Heart left ventricle (tissue), 16 donors: ENCODE results near the gene MCTP2. TPM values are rescaled to one million over a fixed set of nuclear protein-coding genes. Genes with fewer than 3 reads are reported as not detected.
A peak's percentile ranks its signal among the peaks of the same experiment; 100 is the strongest.

Experiments
- ATAC-seq, 4 donors: fragments of 200-7000 bp; cut with Tn5 transposase; one replicate each; pipeline ENCODE4 v1.9.1; 2020 to 2022; ENCODE audit warnings: moderate library complexity in 4 of 4, mild to moderate bottlenecking in 3 of 4, moderate number of reproducible peaks in 1 of 4
- DNase-seq, 5 donors: peaks; one replicate each; pipeline ENCODE4 v3.0.0-alpha.2; 2020
- H3K27ac ChIP-seq, 12 donors: fragments of 200-600 bp; sonication (generic) in 4 of 12; one replicate each; pipeline versions ENCODE4 v1.5.0 to v1.8.0; 2016 to 2022; ENCODE audit warnings: mild to moderate bottlenecking in 2 of 12
- H3K27me3 ChIP-seq, 9 donors: fragments of 200-600 bp; sonication (generic) in 2 of 9; one replicate each; pipeline versions ENCODE4 v1.5.1 to v1.8.0; 2016 to 2022; ENCODE audit warnings: mild to moderate bottlenecking in 3 of 9
- H3K36me3 ChIP-seq, 9 donors: fragments of 200-600 bp; sonication (generic) in 2 of 9; one replicate each; pipeline versions ENCODE4 v1.5.0 to v1.8.0; 2018 to 2022; ENCODE audit warnings: mild to moderate bottlenecking in 2 of 9
- H3K4me1 ChIP-seq, 12 donors: fragments of 200-600 bp; sonication (generic) in 4 of 12; one replicate each; pipeline versions ENCODE4 v1.5.0 to v1.8.0; 2016 to 2022; ENCODE audit warnings: mild to moderate bottlenecking in 3 of 12
- H3K4me3 ChIP-seq, 12 donors: fragments of 200-600 bp; sonication (generic) in 4 of 12; one replicate each; pipeline versions ENCODE4 v1.5.0 to v1.8.0; 2017 to 2022; ENCODE audit warnings: mild to moderate bottlenecking in 9 of 12, moderate library complexity in 4 of 12
- H3K9me3 ChIP-seq, 12 donors: fragments of 200-600 bp; sonication (generic) in 4 of 12; one replicate each; pipeline versions ENCODE4 v1.5.0 to v1.8.0; 2016 to 2022; ENCODE audit warnings: mild to moderate bottlenecking in 1 of 12
- CTCF ChIP-seq, 12 donors: fragments of 200-600 bp; sonication (generic) in 4 of 12; IDR thresholded peaks; one replicate each; pipeline versions ENCODE4 v1.5.0 to v1.8.0; 2018 to 2022; ENCODE audit warnings: antibody characterized with exemption in 12 of 12, mild to moderate bottlenecking in 5 of 12
- POLR2A ChIP-seq, 2 donors: fragments of 450-650 bp; IDR thresholded peaks; one replicate each; pipeline ENCODE4 v1.6.1; 2017; ENCODE audit warnings: antibody characterized with exemption in 2 of 2, mild to moderate bottlenecking in 2 of 2, moderate library complexity in 2 of 2
- WGBS, 4 donors: extraction: QIAGEN DNeasy Blood & Tissue Kit in 2 of 4; methylation state at CpG; one replicate each; pipeline versions ENCODE4 v1.1.5 to v1.1.7; 2013 to 2018; 5-methylcytosine and 5-hydroxymethylcytosine counted together
- intact Hi-C, 10 donors: fragments of 100-400 bp; cut with DNase I; formaldehyde crosslinking; loops; one replicate each; pipeline versions ENCODE4 v1.11.1 to v1.14.2; 2022
- long read RNA-seq, 3 donors: library from polyadenylated mRNA; unstranded; transcript quantifications; one replicate each; pipeline ENCODE4 v2.0.0, GENCODE V29; 2020 to 2021
- polyA plus RNA-seq, 2 donors: library from polyadenylated mRNA; stranded (reverse); fragments of 200-250 nt; gene quantifications; one replicate each; pipeline ENCODE4 v1.2.3, GENCODE V29; 2013
- total RNA-seq, 9 donors: library from RNA; depleted of rRNA in 2 of 9; stranded (reverse); fragments of >200 nt in 2 of 9; fragmentation: NEBNext Ultra II Directional in 3 of 9; extraction: Animal tissue kit (Norgen Biotek cat#: 25700) in 3 of 9; gene quantifications; one replicate each; pipeline versions ENCODE4 v1.1.0 to v1.2.4, GENCODE V29; 2016 to 2023
- donor health status: ischemic (EF 13 %, LVEDD 7.1; RV severe dilation, severe dysfunction).
- donor health status: healthy with polysubstance abuse.
- donor health status: DM: no; HTN: yes; CAD: no.
- donor health status: DM: no; HTN: no; CAD: no.
- donor health status: ischemic (EF 25% LVEDD 6.9; RV normal size, moderate dysfunction).
- donor health status: ischemic (EF 25% LVEDD 5.7; RV mildly dilated, moderate dysfunction).
- donor health status: healthy.
- donor health status: DM: yes; HTN: yes; CAD: no.
- donor health status: ischemic (EF 35%, LVEDD 5.7; RV mildly dilated, moderate dysfunction).
- donor health status: nonischemic (EF 11% LVEDD 7.7; RV severe dilation, severe dysfunction).
- donor health status: DM: yes; HTN: yes; CAD: no.
- donor health status: PGD.
- donor health status: ischemic (EF 29% LVEDD 5.4; RV normal size, mild dysfunction).
- donor health status: nonischemic (EF 23%, LVEDD 6.1; RV moderate dilation, normal function).

MCTP2 gene
- total RNA-seq (10 to 100 TPM in 1 of 9 donors, 1 to 10 TPM in 5, under 1 TPM in 3; 0.35 to 12.1 (median 6.3) TPM), polyA plus RNA-seq (1 to 10 TPM in 1 of 2 donors, under 1 TPM in 1; 0.57 to 1.1 TPM)
- long read RNA-seq, donor 1, partial matches to known transcripts = 0 of 3 reads
- long read RNA-seq, donor 1, other reads (novel, unspliced or antisense) = 3 of 3 reads
- long read RNA-seq, donor 2, partial matches to known transcripts = 0 of 2 reads
- long read RNA-seq, donor 2, other reads (novel, unspliced or antisense) = 2 of 2 reads
- long read RNA-seq, donor 3 = 0 reads

- ATAC-seq (peak; percentile 55 to 95 (median 90)), DNase-seq (peak; percentile 34 to 88 (median 70))
- H3K4me3 ChIP-seq = peak within 1 kb of the TSS; percentile 16 to 70 (median 54)
- peaks cover 0 to 54% (median 7%) of the 10 kb centered on the region in 12 donors for H3K4me1 ChIP-seq
- H3K9me3 ChIP-seq = no peaks in the 10 kb centered on the region
- no peaks in the 10 kb centered on the region for H3K36me3 ChIP-seq
- intact Hi-C loops = loop anchor here in 1 of 10 donors (10.0 kb wide), 1 partner anchor 84 kb away; no protein-coding TSS in a partner anchor
- H3K27me3 ChIP-seq = peaks cover 0 to 55% (median 16%) of the 10 kb centered on the region in 9 donors
- H3K27ac ChIP-seq = peak within 1 kb of the TSS in 3 of 12 donors; percentile 16 to 81 (median 68)
- 1 to 2% (median 1%) methylated on average over 34 to 66 of the region's 66 CpGs for WGBS, 4 donors
- TF ChIP-seq CTCF (IDR thresholded peaks at IDR 0.05) (no peak), POLR2A (IDR thresholded peaks at IDR 0.05) (no peak)
Observed at GRCh38 chr15:94230883-94231722, at the start of gene MCTP2. TSS of gene MCTP2 (plus strand) at chr15:94231561. CDS start at chr15:94298266, 66,705 bp downstream.

DNA sequence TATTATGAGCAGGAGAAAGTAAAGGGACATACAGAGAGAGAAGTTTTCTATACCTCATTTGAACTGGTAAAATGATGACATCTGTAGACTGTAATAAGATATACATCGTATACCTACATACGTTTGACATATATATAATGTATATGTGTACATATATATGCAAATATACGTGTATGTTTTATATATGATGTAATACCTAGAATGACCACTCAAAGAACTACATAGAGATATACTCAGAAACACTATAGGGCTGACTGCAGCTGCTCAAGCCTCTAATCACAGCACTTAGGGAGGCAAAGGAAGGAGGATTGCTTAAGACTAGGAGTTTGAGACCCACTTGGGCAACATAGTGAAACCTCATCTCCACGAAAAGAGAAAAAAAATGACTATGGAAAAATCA is 48.5 kb upstream of the MCTP2 start:
- Histone ChIP-seq H3K9me3 (peaks cover 0 to 6% (median 0%) of the 10 kb centered on the region in 12 donors), H3K4me3 (no peak overlapping the region), H3K4me1 (no peaks in the 10 kb centered on the region), H3K27ac (no peak overlapping the region), H3K27me3 (peaks cover 0 to 2% (median 0%) of the 10 kb centered on the region in 9 donors), H3K36me3 (no peaks in the 10 kb centered on the region)
- ATAC-seq (no peak), DNase-seq (no peak)
- WGBS, 4 donors = 77 to 82% (median 79%) methylated on average over 4 of the region's 4 CpGs
- TF ChIP-seq POLR2A (IDR thresholded peaks at IDR 0.05) (no peak), CTCF (IDR thresholded peaks at IDR 0.05) (peak in 1 of 12 donors; percentile 9)
- intact Hi-C loops = loop anchor here in 1 of 10 donors (5.0 kb wide), 1 partner anchor 134 kb away; no protein-coding TSS in a partner anchor

GRCh38 chr15:94185547-94186236 is 45.7 kb upstream of the MCTP2 start:
- H3K27ac ChIP-seq = no peak overlapping the region
- peaks cover 0 to 6% (median 0%) of the 10 kb centered on the region in 12 donors for H3K9me3 ChIP-seq
- intact Hi-C loops = no loop called here
- H3K4me3 ChIP-seq = no peak overlapping the region
- WGBS, 4 donors = 79 to 90% (median 86%) methylated on average over 9 of the region's 9 CpGs
- ATAC-seq (no peak), DNase-seq (no peak)
- H3K36me3 ChIP-seq = no peaks in the 10 kb centered on the region
- no peaks in the 10 kb centered on the region for H3K4me1 ChIP-seq
- no peak for TF ChIP-seq CTCF (IDR thresholded peaks at IDR 0.05)
- TF ChIP-seq POLR2A (IDR thresholded peaks at IDR 0.05) = no peak
- peaks cover 0 to 2% (median 0%) of the 10 kb centered on the region in 9 donors for H3K27me3 ChIP-seq
